Esophagus muscularis mucosa (tissue), 4 donors: ENCODE results near the gene GALNT2. TPM values are rescaled to one million over a fixed set of nuclear protein-coding genes. Genes with fewer than 3 reads are reported as not detected.
A peak's percentile ranks its signal among the peaks of the same experiment; 100 is the strongest.

Experiments
- DNase-seq: peaks from one replicate; pipeline ENCODE4 v3.0.0-alpha.2; 2017; ENCODE audit errors: extremely low spot score
- H3K27ac ChIP-seq, 4 donors: fragments of 200-600 bp; sonication (generic); replicated peaks in 1 of 4; 1 replicate in 3 of 4; 2 replicates in 1 of 4; pipeline ENCODE4 v1.5.1; 2016 to 2019; ENCODE audit warnings: mild to moderate bottlenecking in 1 of 4
- H3K27me3 ChIP-seq, 4 donors: fragments of 200-600 bp; sonication (generic); one replicate each; pipeline versions ENCODE4 v1.5.1 to v1.6.0; 2016 to 2019
- H3K36me3 ChIP-seq, 4 donors: fragments of 200-600 bp; sonication (generic); one replicate each; pipeline ENCODE4 v1.5.1; 2016 to 2019
- H3K4me1 ChIP-seq, 4 donors: fragments of 200-600 bp; sonication (generic); one replicate each; pipeline ENCODE4 v1.5.1; 2016 to 2019
- H3K4me3 ChIP-seq, 4 donors: fragments of 200-600 bp; sonication (generic); 1 replicate in 2 of 4; 2 replicates in 2 of 4; pipeline ENCODE4 v1.5.1; 2016 to 2019; ENCODE audit warnings: mild to moderate bottlenecking in 4 of 4, moderate library complexity in 1 of 4
- H3K9me3 ChIP-seq, 4 donors: fragments of 200-600 bp; sonication (generic); 1 replicate in 3 of 4; 2 replicates in 1 of 4; pipeline ENCODE4 v1.5.1; 2016 to 2019
- EP300 ChIP-seq: sonication (generic); formaldehyde crosslinking; IDR thresholded peaks from one replicate; pipeline ENCODE4 v1.6.1; 2017; ENCODE audit warnings: antibody characterized with exemption
- POLR2A ChIP-seq: fragments of 450-650 bp; IDR thresholded peaks from one replicate; pipeline ENCODE4 v1.6.1; 2017; ENCODE audit warnings: antibody characterized with exemption, moderate library complexity, mild to moderate bottlenecking, low read depth
- POLR2AphosphoS5 ChIP-seq, 2 donors: sonication (generic); formaldehyde crosslinking; IDR thresholded peaks; one replicate each; pipeline ENCODE4 v1.6.1; 2017; ENCODE audit warnings: antibody characterized with exemption in 2 of 2
- WGBS: methylation state at CpG from one replicate; pipeline ENCODE4 v1.1.5; 2018; 5-methylcytosine and 5-hydroxymethylcytosine counted together
- intact Hi-C: fragments of 100-400 bp; cut with DNase I; formaldehyde crosslinking; loops from one replicate; pipeline ENCODE4 v1.15.1; 2023
- total RNA-seq, 4 donors: library from RNA; depleted of rRNA; stranded (reverse); fragments of >200 nt; gene quantifications; one replicate each; pipeline versions ENCODE4 v1.1.0 to v1.2.1, GENCODE V29; 2016
- TF ChIP-seq, protein P1 (sequence below), 3 experiments: fragments of 200-600 bp in 2 of 3; fragments of 450-650 bp in 1 of 3; sonication (generic) in 2 of 3; IDR thresholded peaks; one replicate each; pipeline ENCODE4 v1.5.1; 2017 to 2019; ENCODE audit warnings: antibody characterized with exemption in 3 of 3, mild to moderate bottlenecking in 2 of 3, moderate library complexity in 1 of 3

GALNT2 gene
- total RNA-seq, 4 donors from 2014 or later = 89.6 to 145 (median 129) TPM

DNA sequence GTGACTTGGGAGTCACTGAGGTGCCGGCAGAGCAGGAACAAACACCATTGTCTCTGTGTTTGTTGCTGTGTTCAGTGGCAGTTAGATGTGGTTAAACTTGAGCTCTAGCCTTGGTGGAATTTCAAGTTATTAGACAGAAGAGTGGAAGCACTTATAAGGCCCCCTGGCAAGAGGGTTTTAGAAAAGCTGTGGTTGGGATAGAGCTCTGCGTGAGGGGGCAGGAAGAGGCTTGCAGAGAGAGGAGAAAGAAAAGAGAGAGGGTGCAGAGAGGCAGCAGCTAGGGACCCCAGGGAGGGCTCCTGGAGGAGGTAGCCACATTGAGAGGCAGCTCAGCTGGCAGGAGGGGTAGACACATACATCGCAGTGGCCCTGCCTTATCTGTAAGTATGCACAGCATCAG is 128.2 kb downstream of the GALNT2 start:
- H3K27me3 ChIP-seq = no peaks in the 10 kb centered on the region
- H3K9me3 ChIP-seq = no peaks in the 10 kb centered on the region
- peaks cover 0 to 17% (median 4%) of the 10 kb centered on the region in 4 donors for H3K36me3 ChIP-seq
- 88% methylated on average over 3 of the region's 3 CpGs for WGBS
- intact Hi-C loops = no loop called here
- no peak overlapping the region for H3K27ac ChIP-seq
- peaks cover 21 to 47% (median 43%) of the 10 kb centered on the region in 4 donors for H3K4me1 ChIP-seq
- no peak overlapping the region for H3K4me3 ChIP-seq
- TF ChIP-seq EP300 (no peak), POLR2A (no peak), POLR2AphosphoS5 (IDR thresholded peaks at IDR 0.05) (no peak)
- TF ChIP-seq, protein P1, sequence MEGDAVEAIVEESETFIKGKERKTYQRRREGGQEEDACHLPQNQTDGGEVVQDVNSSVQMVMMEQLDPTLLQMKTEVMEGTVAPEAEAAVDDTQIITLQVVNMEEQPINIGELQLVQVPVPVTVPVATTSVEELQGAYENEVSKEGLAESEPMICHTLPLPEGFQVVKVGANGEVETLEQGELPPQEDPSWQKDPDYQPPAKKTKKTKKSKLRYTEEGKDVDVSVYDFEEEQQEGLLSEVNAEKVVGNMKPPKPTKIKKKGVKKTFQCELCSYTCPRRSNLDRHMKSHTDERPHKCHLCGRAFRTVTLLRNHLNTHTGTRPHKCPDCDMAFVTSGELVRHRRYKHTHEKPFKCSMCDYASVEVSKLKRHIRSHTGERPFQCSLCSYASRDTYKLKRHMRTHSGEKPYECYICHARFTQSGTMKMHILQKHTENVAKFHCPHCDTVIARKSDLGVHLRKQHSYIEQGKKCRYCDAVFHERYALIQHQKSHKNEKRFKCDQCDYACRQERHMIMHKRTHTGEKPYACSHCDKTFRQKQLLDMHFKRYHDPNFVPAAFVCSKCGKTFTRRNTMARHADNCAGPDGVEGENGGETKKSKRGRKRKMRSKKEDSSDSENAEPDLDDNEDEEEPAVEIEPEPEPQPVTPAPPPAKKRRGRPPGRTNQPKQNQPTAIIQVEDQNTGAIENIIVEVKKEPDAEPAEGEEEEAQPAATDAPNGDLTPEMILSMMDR (IDR thresholded peaks at IDR 0.05) = no peak
- peak; percentile 19 for DNase-seq

- DNase-seq = peak; percentile 55
- Histone ChIP-seq H3K36me3 (peaks cover 0 to 17% (median 6%) of the 10 kb centered on the region in 4 donors), H3K4me3 (no peak overlapping the region), H3K27ac (no peak overlapping the region), H3K9me3 (no peaks in the 10 kb centered on the region), H3K27me3 (no peaks in the 10 kb centered on the region), H3K4me1 (peaks cover 12 to 38% (median 34%) of the 10 kb centered on the region in 4 donors)
- 98% methylated on average over 5 of the region's 5 CpGs for WGBS
- intact Hi-C loops = no loop called here
- TF ChIP-seq POLR2A (no peak), POLR2AphosphoS5 (IDR thresholded peaks at IDR 0.05) (no peak), EP300 (no peak)
Measured at GRCh38 chr1:230196077-230196476, 129.0 kb downstream of the GALNT2 start.

GRCh38 chr1:230197644-230198567 is 130.9 kb downstream of the GALNT2 start:
- intact Hi-C loops = no loop called here
- 95% methylated on average over 40 of the region's 41 CpGs for WGBS
- Histone ChIP-seq H3K27me3 (no peaks in the 10 kb centered on the region), H3K9me3 (no peaks in the 10 kb centered on the region), H3K4me1 (peaks cover 0 to 20% (median 16%) of the 10 kb centered on the region in 4 donors), H3K36me3 (peaks cover under 1 to 25% (median 9%) of the 10 kb centered on the region in 4 donors), H3K4me3 (no peak overlapping the region), H3K27ac (no peak overlapping the region)
- TF ChIP-seq POLR2AphosphoS5 (IDR thresholded peaks at IDR 0.05) = no peak
- TF ChIP-seq EP300 = no peak
- no peak for TF ChIP-seq POLR2A
- TF ChIP-seq, protein P1 (IDR thresholded peaks at IDR 0.05) = no peak
- peak; percentile 72 for DNase-seq

DNA sequence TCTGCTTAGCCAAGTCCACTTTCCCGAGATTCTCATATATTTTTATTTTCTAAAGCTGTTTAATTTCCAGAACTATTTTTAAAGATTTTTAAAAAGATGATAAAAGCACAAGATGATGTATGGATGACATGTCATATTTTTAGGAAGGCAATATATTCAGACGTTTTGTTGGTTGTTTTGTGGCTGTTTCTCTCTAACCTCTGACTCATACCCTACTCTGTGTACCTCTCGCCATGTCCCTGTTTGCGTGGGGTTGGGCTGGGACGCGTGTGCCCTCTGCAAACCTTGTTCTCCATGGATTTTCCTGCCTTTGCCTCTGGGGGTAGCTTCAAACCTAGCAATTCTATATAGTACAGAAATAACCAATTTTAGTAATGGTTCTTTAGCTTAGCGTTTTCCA is 132.0 kb downstream of the GALNT2 start:
- Histone ChIP-seq H3K36me3 (peaks cover 6 to 36% (median 19%) of the 10 kb centered on the region in 4 donors), H3K4me3 (no peak overlapping the region), H3K27me3 (no peaks in the 10 kb centered on the region), H3K9me3 (no peaks in the 10 kb centered on the region), H3K27ac (no peak overlapping the region), H3K4me1 (peaks cover 0 to 8% (median 5%) of the 10 kb centered on the region in 4 donors)
- DNase-seq = peak; percentile 24
- intact Hi-C loops = no loop called here
- WGBS = 89% methylated on average over 7 of the region's 7 CpGs
- no peak for TF ChIP-seq POLR2AphosphoS5 (IDR thresholded peaks at IDR 0.05)
- no peak for TF ChIP-seq POLR2A
- no peak for TF ChIP-seq EP300
- TF ChIP-seq, protein P1 (IDR thresholded peaks at IDR 0.05) = no peak

GRCh38 chr1:230199554-230199953 is 132.5 kb downstream of the GALNT2 start:
- Histone ChIP-seq H3K4me1 (peaks cover 0 to 3% (median 2%) of the 10 kb centered on the region in 4 donors), H3K27ac (no peak overlapping the region), H3K36me3 (peaks cover 6 to 41% (median 20%) of the 10 kb centered on the region in 4 donors), H3K27me3 (no peaks in the 10 kb centered on the region), H3K9me3 (no peaks in the 10 kb centered on the region), H3K4me3 (no peak overlapping the region)
- TF ChIP-seq, protein P1 (IDR thresholded peaks at IDR 0.05) = no peak
- TF ChIP-seq POLR2A = no peak
- TF ChIP-seq POLR2AphosphoS5 (IDR thresholded peaks at IDR 0.05) = no peak
- TF ChIP-seq EP300 = no peak
- intact Hi-C loops = no loop called here
- DNase-seq = peak; percentile 47
- 98% methylated on average over 4 of the region's 4 CpGs for whole genome bisulfite sequencing
